Keratinocyte (primary cell): ENCODE measurements around the gene S100A11.

Source experiments
- CTCF ChIP-seq, 3 experiments: IDR thresholded peaks in 1 of 3; conservative IDR thresholded peaks in 1 of 3; optimal IDR thresholded peaks in 1 of 3; 2 replicates in 2 of 3; 3 replicates in 1 of 3; pipeline versions ENCODE3 to v1.5.1; 2011; ENCODE audit warnings: low read length in 3 of 3, mild to moderate bottlenecking in 3 of 3, moderate library complexity in 2 of 3, control low read depth in 1 of 3, inconsistent platforms in 1 of 3; ENCODE audit not compliant: insufficient read depth in 2 of 3; ENCODE audit errors: extremely low read depth in 1 of 3
- EZH2 ChIP-seq: IDR thresholded peaks from one replicate; pipeline ENCODE4 v1.6.1; 2012; ENCODE audit warnings: inconsistent platforms, mild to moderate bottlenecking, low read length, moderate library complexity

GRCh38 chr1:152078831-152079441 lies 42.1 kb upstream of the S100A11 start:
- no peak for TF ChIP-seq CTCF (optimal IDR thresholded peaks at IDR 0.05 in 1 of 3, IDR thresholded peaks at IDR 0.05 in 1 of 3, conservative IDR thresholded peaks at IDR 0.05 in 1 of 3; ENCODE audit: extremely low read depth in 1 of 3, insufficient read depth in 2 of 3, low read length in 3 of 3)
- TF ChIP-seq EZH2, result no peak
